ENCODE results near the gene DBP.

DBP gene

DNA sequence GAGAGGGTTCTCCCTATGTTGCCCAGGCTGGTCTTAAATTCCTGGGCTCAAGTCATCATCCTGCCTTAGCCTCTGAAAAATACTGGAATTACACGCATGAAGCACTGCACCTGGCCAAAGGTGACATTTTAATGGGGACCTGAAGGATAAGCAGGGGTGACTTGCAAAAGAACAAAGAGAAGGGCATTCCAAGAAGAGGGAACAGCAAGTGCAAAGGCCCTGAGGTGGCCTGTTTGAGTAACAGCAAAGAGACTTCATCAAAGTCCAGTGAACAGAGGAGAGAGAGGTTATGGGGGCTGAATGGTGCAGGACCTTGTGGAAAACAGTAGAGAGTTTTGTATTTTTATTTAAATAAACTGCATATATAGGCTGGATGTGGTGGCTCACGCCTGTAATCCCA, 4.7 kb upstream of the DBP start:
- Mint-ChIP-seq H3K4me1 (peaks cover 46% of the 10 kb centered on the region), H3K4me3 (no peak overlapping the region), H3K27me3 (peaks cover 27% of the 10 kb centered on the region), H3K9me3 (no peaks in the 10 kb centered on the region), H3K36me3 (peaks cover 3% of the 10 kb centered on the region), H3K27ac (no peak overlapping the region)
- DNase-seq, result no peak
- CTCF ChIA-PET, result no interaction called here

DNA sequence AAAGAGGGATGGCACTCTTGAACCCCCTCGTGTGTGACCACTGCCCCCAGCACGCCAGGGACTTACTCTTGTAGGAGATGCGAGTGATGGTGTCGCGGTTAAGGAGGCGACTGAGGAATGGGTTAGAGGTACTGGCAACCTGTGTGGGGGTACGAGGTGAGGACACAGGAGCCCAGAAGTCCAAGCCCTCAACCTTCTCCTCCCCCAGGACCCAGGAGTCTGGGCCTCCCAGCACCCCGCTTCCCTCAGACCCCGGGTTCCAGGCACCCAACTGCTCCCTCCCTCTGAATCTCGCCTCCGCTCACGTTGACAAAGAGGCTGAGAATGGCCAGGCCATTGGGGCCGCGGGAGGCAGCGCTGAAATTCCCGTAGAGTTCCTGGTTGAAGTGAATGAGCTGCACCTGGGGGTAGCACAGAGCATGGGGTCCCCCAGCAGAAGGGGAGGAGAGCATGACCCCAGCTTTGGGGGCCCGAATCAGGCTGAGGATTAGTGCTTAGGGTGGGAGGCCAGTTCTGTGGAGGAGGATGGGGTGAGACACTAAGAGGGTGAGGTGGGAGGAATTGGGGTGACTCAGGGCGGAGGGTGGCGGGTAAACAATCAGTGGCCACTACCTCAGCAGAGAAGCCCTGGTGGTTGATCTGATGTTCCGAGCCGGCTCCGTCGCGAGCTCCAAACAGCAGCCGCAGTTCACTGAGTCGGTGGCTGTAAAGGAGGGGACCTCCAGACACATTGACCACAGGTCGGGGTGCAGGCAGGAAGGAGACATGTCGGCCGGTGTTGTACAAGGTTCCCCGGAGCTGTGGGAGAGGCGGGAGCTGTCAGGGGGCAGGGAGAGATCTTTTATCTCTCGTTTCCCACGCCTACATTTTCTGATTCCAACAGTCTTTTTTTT, 2.5 kb upstream of the DBP start:
- no peaks in the 10 kb centered on the region for H3K9me3 Mint-ChIP-seq
- H3K27me3 Mint-ChIP-seq, result peaks cover 21% of the 10 kb centered on the region
- no peak for DNase-seq
- CTCF ChIA-PET, result interaction anchor here (0.6 kb wide), 1 partner anchor 11 kb away, joined by 3 read pairs; no protein-coding TSS in a partner anchor
- peaks cover 6% of the 10 kb centered on the region for H3K36me3 Mint-ChIP-seq
- peaks cover 37% of the 10 kb centered on the region for H3K4me1 Mint-ChIP-seq
- H3K27ac Mint-ChIP-seq, result peak overlapping the region; percentile 96
- H3K4me3 Mint-ChIP-seq, result peak overlapping the region; percentile 12

DNA sequence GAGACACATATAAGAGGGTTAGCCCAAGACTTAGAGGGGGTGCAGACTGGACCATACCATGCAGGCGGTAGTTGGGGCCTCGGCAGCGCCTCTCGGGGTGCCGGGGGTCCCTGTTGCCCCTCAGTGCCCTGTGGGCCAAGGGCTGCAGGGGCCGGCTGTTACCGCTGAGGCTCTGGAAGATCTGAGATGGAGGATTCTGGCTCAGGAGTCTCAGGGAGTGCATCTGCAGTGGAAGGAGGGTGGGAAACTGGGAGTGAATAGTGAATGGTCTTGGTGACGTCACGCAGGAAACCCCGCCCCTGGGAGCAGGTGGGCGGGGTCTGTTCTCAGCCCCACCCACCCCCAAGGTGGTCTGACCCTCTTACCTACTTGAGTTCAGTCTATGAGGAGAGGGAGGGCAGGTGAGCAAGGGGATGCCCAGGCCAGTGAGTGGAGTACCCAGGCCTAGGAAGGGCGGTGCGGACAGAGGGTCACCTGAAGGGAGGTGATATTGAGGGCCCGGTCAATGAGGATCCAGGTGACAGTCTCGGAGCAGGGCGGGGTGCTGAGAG, 1.7 kb upstream of the DBP start:
- CTCF ChIA-PET, result interaction anchor here (0.6 kb wide), 1 partner anchor 31 kb away, joined by 3 read pairs; no protein-coding TSS in a partner anchor
- Mint-ChIP-seq H3K27ac (peak overlapping the region; percentile 96), H3K4me1 (peaks cover 37% of the 10 kb centered on the region), H3K4me3 (peak overlapping the region; percentile 88), H3K9me3 (no peaks in the 10 kb centered on the region), H3K36me3 (peaks cover 6% of the 10 kb centered on the region), H3K27me3 (peaks cover 17% of the 10 kb centered on the region)
- DNase-seq, result no peak

DNA sequence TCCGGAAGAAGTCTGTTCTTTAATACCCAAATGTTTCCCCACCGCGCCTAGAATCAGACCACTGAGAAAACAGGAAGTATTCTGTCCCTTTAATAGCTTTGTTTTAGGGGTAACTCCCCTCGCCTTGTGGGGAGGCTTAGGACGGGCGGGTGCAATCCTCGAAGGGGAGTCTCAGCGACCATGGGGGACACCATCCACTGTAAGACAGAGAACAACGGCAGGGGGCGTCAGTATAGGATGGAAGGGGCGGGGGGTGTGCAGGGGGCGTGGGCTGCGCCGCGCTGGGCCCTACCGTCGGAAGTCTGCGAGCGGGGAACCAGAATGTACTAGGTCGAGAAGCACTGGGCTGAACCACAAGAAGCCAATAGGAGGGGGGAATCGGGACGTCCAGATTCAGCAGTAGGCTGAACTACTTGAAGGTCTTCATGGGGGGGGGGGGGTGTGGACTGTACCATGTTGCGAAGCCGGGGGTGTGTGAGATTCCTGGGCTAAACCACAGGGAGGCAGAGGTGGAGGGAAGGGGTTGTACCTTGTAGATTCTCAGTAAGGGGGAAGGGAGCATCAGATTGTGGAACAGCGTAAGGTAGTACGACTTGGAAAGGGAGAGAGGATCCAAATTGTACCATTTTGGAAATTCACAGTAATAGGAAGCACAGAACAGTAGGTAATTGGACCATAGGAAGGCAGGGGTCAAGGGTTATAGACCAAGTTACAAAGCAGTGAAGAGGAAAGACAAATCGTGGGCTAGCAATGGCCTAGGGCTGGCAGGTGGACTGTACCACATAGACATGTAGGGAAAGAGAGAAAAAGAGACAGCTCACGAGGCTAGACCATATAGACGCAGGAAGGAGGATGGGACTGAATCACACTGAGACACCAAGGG, 1.0 kb upstream of the DBP start:
- Mint-ChIP-seq H3K36me3 (peaks cover 6% of the 10 kb centered on the region), H3K27ac (peak overlapping the region; percentile 96)
- CTCF ChIA-PET, result interaction anchor here (0.6 kb wide), 2 partner anchors 31 to 350 kb away, joined by 3 read pairs; no protein-coding TSS in a partner anchor

DNA sequence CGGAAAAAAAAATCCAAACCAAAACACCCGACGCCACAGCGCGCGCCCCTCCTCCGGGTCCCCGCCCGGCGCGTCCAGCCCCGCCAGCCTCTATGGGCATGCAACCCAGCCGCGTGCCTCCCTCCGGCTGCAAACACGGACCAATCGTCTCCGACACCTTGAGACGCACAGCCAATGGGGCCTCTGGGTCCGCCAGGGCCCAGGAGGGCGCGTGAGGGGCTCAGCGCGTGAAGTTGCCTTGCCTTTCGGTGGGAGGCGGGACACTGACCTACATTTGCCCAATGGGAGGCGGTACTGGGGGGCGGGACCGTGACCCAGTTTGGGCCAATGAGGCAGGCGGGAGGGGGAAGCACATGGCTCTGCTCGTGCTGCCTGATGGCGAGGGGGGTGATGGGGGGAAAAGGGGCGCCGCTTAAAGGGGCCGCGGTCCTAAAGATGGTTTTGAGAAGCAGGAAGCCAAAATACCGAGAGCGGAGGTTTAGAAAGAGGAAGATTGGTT, 319 bp upstream of the DBP start:
- Mint-ChIP-seq H3K9me3 (no peaks in the 10 kb centered on the region), H3K36me3 (peaks cover 9% of the 10 kb centered on the region), H3K4me1 (peaks cover 48% of the 10 kb centered on the region), H3K27ac (peak overlapping the region; percentile 96), H3K4me3 (peak overlapping the region; percentile 88), H3K27me3 (peaks cover 11% of the 10 kb centered on the region)
- peak; percentile 100 for DNase-seq
- CTCF ChIA-PET, result no interaction called here

More for the DNA sequence above, 1.0 kb upstream of the DBP start:
- H3K9me3 Mint-ChIP-seq, result no peaks in the 10 kb centered on the region
- peaks cover 14% of the 10 kb centered on the region for H3K27me3 Mint-ChIP-seq
- peaks cover 44% of the 10 kb centered on the region for H3K4me1 Mint-ChIP-seq
- peak overlapping the region; percentile 88 for H3K4me3 Mint-ChIP-seq
- peak; percentile 92 for DNase-seq

DNA sequence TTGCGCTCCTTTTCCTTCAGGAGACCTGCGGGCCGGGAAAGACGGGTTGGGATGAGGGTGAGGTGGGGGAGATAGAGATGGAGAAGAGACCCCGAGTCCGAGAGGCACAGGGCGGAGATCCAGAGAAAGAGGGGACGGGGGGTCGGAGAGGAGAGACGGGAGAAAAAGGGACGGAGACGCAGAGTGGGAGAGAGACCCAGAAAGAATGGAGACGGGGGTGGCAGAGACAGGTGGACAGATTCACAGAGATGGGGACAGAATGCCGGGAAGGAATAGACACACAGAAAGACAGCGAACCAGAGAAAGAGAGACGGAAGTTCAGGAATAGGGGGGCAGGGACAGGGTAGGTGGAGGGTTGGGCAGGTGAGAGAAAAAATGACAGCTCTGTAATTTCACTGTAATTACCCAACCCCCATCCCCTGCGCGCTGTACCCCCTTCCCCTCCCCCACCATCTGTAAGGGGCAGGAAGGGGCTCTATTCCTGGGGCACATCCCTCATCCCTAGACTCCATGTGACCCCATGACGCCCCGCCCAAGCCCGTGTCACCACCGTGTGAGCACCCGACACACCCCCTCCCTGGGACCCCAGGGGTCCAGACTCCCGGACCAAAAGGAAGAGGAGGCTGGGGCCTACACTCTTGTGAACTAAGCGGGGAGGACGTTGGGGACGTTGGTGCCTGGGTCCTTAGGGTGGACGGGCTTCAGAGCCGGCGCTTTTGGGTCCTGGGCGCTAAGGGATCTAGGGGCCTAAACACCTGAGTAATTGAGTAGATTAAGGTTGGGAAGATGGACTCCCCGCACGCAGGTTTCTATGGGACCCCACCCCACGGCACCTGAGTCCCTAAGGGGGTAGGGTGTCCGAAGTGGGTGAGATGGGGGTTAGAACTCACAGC, 967 bp downstream of the DBP start:
- peaks cover 11% of the 10 kb centered on the region for H3K27me3 Mint-ChIP-seq
- H3K36me3 Mint-ChIP-seq, result peaks cover 18% of the 10 kb centered on the region
- DNase-seq, result peak; percentile 64
- H3K27ac Mint-ChIP-seq, result peak overlapping the region; percentile 96
- H3K9me3 Mint-ChIP-seq, result no peaks in the 10 kb centered on the region
- peak overlapping the region; percentile 88 for H3K4me3 Mint-ChIP-seq
- CTCF ChIA-PET, result no interaction called here
- H3K4me1 Mint-ChIP-seq, result peaks cover 56% of the 10 kb centered on the region

DNA sequence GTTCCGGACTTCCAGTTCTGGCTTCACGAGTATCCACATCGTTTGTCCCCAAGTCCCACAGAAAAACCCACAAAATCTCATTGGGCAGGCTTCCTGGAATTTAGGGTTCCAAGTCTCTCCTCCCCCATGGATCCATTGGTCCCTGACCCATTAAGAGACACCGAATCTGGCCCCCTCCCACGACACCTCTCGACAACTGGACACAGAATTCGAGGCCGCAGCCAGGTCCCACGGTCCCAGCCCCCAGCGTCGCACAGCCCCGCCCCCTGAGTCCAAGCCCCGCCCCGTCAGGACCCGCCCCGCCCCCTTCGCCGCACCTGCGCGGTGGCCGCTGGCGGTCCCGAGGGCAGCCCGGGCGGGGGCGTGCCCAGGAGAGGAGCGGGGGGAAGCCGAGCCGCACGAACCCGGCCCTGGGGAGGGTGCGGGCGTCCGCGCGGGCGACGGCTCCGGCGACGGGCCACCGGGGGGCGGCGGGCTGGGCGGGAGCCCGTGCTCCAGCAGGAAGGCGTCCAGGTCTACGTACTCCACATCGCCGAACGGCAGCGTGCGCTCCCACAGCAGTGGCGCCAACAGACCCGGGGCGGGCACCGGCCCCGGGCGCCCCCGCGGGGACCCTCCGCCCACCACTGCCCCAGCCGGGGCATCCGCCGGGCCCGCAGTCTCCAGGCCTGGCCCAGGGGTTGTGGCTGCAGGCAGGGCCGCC, 1.8 kb downstream of the DBP start:
- H3K27me3 Mint-ChIP-seq, result peaks cover 11% of the 10 kb centered on the region
- H3K9me3 Mint-ChIP-seq, result no peaks in the 10 kb centered on the region
- peak; percentile 82 for DNase-seq
- H3K36me3 Mint-ChIP-seq, result peaks cover 18% of the 10 kb centered on the region
- peaks cover 64% of the 10 kb centered on the region for H3K4me1 Mint-ChIP-seq
- H3K27ac Mint-ChIP-seq, result peak overlapping the region; percentile 96
- peak overlapping the region; percentile 88 for H3K4me3 Mint-ChIP-seq
- CTCF ChIA-PET, result no interaction called here

DNA sequence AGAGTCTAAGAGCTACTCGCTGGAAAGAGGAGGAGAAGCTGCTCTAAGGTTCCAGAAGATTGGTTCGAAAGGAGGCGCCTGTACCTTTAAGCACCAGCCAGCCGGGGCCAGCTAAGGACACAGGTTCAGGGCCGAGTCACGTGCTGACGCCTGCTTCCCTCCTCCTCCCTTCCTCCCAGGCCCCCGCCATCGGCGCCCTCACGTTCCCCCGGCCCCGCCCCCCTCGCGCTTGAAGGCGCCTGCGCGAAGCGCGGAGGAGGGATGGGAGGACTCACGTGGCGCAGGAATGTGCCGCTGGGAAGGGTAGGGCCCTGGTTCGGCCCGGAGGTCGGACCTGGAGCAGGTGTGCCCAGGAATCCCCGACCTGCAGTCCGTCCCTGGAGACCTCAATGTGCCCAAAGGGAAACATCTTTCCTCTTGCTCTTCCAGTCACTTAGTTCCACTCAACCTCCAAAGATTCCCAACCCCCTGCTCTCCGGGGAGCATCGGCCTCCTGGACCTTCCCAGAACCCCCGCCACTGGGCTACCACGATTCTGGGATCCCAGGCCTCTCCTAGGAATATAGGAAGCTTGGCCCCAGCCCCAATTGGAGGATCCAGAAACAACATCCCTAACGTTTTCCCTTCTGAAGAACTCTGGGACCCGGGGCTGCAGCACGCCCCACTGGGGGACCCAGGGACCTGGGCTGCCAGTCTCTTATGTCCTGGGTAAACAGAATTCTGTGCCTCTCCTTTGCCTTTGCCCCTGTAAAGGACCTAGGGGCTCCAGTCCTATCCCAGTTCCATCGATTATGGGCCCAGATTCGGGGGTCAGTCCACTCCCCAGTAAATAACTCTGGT, 2.5 kb downstream of the DBP start:
- CTCF ChIA-PET, result interaction anchor here (0.9 to 1.3 kb wide), 4 partner anchors 10 to 50 kb away, joined by 3 to 4 read pairs (median 4); partner anchors contain the start of genes CA11, RPL18 and SPHK2
- Mint-ChIP-seq H3K4me1 (peaks cover 65% of the 10 kb centered on the region), H3K27me3 (peaks cover 6% of the 10 kb centered on the region), H3K4me3 (peak overlapping the region; percentile 77), H3K9me3 (no peaks in the 10 kb centered on the region), H3K36me3 (peaks cover 26% of the 10 kb centered on the region), H3K27ac (peak overlapping the region; percentile 91)
- peak; percentile 95 for DNase-seq

DNA sequence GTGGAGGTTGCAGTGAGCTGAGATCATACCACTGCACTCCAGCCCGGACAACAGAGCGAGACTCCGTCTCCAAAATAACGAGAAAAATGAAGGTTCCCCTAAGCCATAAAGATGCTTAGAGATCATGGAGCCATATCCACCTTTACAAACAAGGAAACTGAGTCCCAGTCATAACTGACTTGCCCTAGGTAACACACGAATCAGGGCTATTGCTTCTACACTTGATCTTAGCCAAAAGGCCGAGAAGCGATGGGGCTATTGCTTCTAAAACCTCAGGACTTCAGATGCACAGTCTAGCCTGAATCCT, 3.2 kb downstream of the DBP start:
- no peaks in the 10 kb centered on the region for H3K9me3 Mint-ChIP-seq
- DNase-seq, result no peak
- peak overlapping the region; percentile 77 for H3K4me3 Mint-ChIP-seq
- peak overlapping the region; percentile 91 for H3K27ac Mint-ChIP-seq
- peaks cover under 1% of the 10 kb centered on the region for H3K27me3 Mint-ChIP-seq
- H3K4me1 Mint-ChIP-seq, result peaks cover 62% of the 10 kb centered on the region
- H3K36me3 Mint-ChIP-seq, result peaks cover 27% of the 10 kb centered on the region
- CTCF ChIA-PET, result interaction anchor here (0.9 to 1.3 kb wide), 4 partner anchors 11 to 49 kb away, joined by 3 to 4 read pairs (median 4); partner anchors contain the start of genes CA11, RPL18 and SPHK2

DNA sequence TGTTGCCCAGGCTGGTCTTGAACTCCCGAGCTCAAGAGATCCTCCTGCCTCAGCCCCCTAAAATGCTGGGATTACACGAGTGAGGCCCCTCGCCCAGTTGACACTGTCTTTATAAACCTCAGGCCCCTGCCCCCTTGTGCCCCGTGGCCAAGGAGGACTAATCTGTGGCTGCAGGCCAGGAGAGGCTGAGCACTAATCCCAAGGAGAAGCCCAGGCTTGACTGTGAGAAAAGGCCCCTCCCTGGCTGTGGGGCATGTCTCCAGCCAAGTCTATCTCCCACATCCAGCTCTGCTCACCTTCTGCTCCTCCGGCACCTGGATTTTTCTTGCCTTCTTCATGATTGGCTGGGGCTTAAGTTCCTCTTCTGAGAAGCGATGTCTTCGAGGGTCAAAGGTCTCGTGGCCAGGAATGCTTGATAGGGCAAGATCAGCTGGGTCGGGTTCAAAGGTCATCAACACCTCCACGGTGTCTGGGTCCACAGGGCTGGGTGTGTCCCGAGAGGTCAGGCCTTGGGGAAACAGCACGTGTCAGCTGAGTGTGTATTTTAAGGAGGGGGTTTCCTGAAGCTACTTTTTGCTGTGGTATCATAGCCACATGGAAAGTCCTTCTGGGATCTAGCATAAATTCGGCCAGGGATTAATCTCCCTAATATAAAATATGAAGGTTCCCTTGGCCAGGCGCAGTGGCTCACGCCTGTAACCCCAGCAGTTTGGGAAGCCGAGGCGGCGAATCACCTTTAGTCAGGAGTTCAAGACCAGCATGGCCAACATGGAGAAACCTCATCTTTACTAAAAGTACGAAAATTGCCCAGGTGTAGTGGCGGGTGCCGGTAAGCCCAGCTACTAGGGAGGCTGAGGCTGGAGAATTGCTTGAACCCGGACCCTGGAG, 3.8 kb downstream of the DBP start:
- no peaks in the 10 kb centered on the region for H3K27me3 Mint-ChIP-seq
- H3K36me3 Mint-ChIP-seq, result peaks cover 30% of the 10 kb centered on the region
- peaks cover 56% of the 10 kb centered on the region for H3K4me1 Mint-ChIP-seq
- H3K9me3 Mint-ChIP-seq, result no peaks in the 10 kb centered on the region
- H3K4me3 Mint-ChIP-seq, result peak overlapping the region; percentile 77
- DNase-seq, result no peak
- H3K27ac Mint-ChIP-seq, result peak overlapping the region; percentile 91
- CTCF ChIA-PET, result interaction anchor here (0.9 to 1.3 kb wide), 3 partner anchors 12 to 49 kb away, joined by 3 to 4 read pairs (median 3); partner anchors contain the start of genes RPL18 and SPHK2

DNA sequence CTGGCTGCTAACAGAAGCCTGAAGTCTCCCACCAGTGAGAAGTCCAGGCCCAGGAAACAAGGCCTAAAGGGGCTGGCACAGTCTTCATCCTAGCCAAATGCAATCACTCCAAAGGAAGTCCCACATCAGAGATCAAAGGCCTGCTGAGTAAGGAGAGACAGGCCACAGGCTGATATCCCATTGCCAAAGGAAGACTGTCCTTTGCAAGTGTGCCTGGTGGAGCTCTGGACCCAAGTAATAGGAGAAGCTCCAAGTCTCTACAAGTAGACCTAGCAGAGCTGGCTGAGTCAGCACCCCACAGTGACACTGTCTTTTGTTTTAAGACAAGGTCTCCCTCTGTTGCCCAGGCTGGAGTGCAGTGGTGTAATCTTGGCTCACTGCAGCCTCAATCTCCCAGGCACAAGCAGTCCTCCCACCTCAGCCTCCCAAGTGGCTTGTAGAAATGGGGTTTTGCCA, 4.5 kb downstream of the DBP start:
- Mint-ChIP-seq H3K36me3 (peaks cover 29% of the 10 kb centered on the region), H3K4me1 (peaks cover 50% of the 10 kb centered on the region), H3K27me3 (no peaks in the 10 kb centered on the region), H3K4me3 (no peak overlapping the region), H3K27ac (peak overlapping the region; percentile 74), H3K9me3 (no peaks in the 10 kb centered on the region)
- CTCF ChIA-PET, result no interaction called here
- no peak for DNase-seq
